ENCODE measurements around the gene C4BPA. TPM values are rescaled to one million over a fixed set of nuclear protein-coding genes. Genes with fewer than 3 reads are reported as not detected.

Gene C4BPA
- total RNA-seq, 1 donor from 2014 or later: not detected

DNA sequence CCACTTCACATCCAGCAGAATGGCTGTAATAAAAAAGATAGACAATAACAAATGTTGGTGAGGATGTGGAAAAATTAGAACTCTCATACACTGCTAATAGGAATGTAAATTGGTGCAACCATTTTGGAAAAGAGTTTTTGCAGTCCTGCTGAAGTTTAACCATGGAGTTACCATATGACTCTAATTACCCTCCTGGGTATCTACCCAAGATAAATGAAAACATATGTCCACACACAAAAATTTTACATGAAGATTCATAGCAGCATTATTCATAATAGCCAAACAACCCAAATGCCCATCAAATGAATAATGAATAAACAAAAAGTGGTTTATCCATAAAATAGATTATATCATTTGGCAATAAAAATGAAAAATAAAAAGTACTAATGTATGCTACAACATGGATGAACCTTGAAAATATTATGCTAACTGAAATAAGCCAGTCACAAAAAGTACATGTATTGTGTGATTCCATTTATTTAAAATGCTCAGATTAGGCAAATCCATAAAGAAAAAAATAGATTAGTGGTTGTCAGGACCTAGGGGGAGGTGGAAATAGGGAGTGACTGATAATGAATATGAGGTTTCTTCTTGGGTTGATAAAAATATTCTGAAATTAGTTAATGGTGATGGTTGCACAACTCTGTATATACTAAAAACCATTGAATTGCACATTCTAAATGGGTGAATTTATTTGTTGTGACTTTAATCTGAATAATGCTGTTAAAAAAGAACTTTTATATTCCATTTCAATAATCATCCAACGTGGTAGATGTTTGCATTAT, 26.4 kb downstream of the C4BPA start:
- Histone ChIP-seq H2AFZ (ENCODE audit: low read depth, low read length) (no peak overlapping the region), H3K4me2 (ENCODE audit: low read length) (no peak overlapping the region), H3K79me2 (ENCODE audit: insufficient read depth, low read length) (no peaks in the 10 kb centered on the region), H4K20me1 (ENCODE audit: insufficient read depth, low read length) (no peaks in the 10 kb centered on the region), H3K36me3 (ENCODE audit: insufficient read depth, low read length) (no peaks in the 10 kb centered on the region), H3K9me3 (ENCODE audit: insufficient read depth, low read depth, low read length) (no peaks in the 10 kb centered on the region), H3K27me3 (ENCODE audit: insufficient read depth, low read length) (no peaks in the 10 kb centered on the region), H3K4me3 (ENCODE audit: insufficient read depth, low read depth, low read length) (no peak overlapping the region), H3K27ac (ENCODE audit: low read depth, low read length) (no peak overlapping the region), H3K9ac (ENCODE audit: low read length) (no peak overlapping the region), H3K4me1 (ENCODE audit: insufficient read depth, low read length) (no peaks in the 10 kb centered on the region)
- TF ChIP-seq EZH2 (IDR thresholded peaks at IDR 0.05; ENCODE audit: insufficient read depth, low read length): no peak
- TF ChIP-seq, protein P1, sequence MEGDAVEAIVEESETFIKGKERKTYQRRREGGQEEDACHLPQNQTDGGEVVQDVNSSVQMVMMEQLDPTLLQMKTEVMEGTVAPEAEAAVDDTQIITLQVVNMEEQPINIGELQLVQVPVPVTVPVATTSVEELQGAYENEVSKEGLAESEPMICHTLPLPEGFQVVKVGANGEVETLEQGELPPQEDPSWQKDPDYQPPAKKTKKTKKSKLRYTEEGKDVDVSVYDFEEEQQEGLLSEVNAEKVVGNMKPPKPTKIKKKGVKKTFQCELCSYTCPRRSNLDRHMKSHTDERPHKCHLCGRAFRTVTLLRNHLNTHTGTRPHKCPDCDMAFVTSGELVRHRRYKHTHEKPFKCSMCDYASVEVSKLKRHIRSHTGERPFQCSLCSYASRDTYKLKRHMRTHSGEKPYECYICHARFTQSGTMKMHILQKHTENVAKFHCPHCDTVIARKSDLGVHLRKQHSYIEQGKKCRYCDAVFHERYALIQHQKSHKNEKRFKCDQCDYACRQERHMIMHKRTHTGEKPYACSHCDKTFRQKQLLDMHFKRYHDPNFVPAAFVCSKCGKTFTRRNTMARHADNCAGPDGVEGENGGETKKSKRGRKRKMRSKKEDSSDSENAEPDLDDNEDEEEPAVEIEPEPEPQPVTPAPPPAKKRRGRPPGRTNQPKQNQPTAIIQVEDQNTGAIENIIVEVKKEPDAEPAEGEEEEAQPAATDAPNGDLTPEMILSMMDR (IDR thresholded peaks at IDR 0.05; ENCODE audit: insufficient read depth, low read depth, low read length): no peak
- Mint-ChIP-seq H3K27ac (ENCODE audit: unreplicated experiment) (no peak overlapping the region), H3K4me1 (ENCODE audit: low read depth, unreplicated experiment) (no peaks in the 10 kb centered on the region), H3K9me3 (ENCODE audit: unreplicated experiment) (peaks cover 2% of the 10 kb centered on the region), H3K4me3 (ENCODE audit: unreplicated experiment) (no peak overlapping the region), H3K36me3 (ENCODE audit: low read depth, unreplicated experiment) (no peaks in the 10 kb centered on the region), H3K27me3 (ENCODE audit: low read depth, unreplicated experiment) (no peaks in the 10 kb centered on the region)
- DNase-seq (ENCODE audit: low read depth): no peak
- FAIRE-seq: no peak

- Mint-ChIP-seq H3K4me3 (ENCODE audit: unreplicated experiment) (no peak overlapping the region), H3K27me3 (ENCODE audit: low read depth, unreplicated experiment) (no peaks in the 10 kb centered on the region), H3K36me3 (ENCODE audit: low read depth, unreplicated experiment) (no peaks in the 10 kb centered on the region), H3K9me3 (ENCODE audit: unreplicated experiment) (peaks cover 2% of the 10 kb centered on the region), H3K4me1 (ENCODE audit: low read depth, unreplicated experiment) (no peaks in the 10 kb centered on the region), H3K27ac (ENCODE audit: unreplicated experiment) (no peak overlapping the region)
- Histone ChIP-seq H3K27me3 (ENCODE audit: insufficient read depth, low read length) (no peaks in the 10 kb centered on the region), H2AFZ (ENCODE audit: low read depth, low read length) (no peak overlapping the region), H3K9me3 (ENCODE audit: insufficient read depth, low read depth, low read length) (no peaks in the 10 kb centered on the region), H3K79me2 (ENCODE audit: insufficient read depth, low read length) (no peaks in the 10 kb centered on the region), H4K20me1 (ENCODE audit: insufficient read depth, low read length) (no peaks in the 10 kb centered on the region), H3K36me3 (ENCODE audit: insufficient read depth, low read length) (no peaks in the 10 kb centered on the region), H3K9ac (ENCODE audit: low read length) (no peak overlapping the region), H3K4me3 (ENCODE audit: insufficient read depth, low read depth, low read length) (no peak overlapping the region), H3K4me1 (ENCODE audit: insufficient read depth, low read length) (no peaks in the 10 kb centered on the region), H3K4me2 (ENCODE audit: low read length) (no peak overlapping the region), H3K27ac (ENCODE audit: low read depth, low read length) (no peak overlapping the region)
- FAIRE-seq (no peak), DNase-seq (ENCODE audit: low read depth) (no peak)
- TF ChIP-seq, protein P1 (IDR thresholded peaks at IDR 0.05; ENCODE audit: insufficient read depth, low read depth, low read length): no peak
- no peak for TF ChIP-seq EZH2 (IDR thresholded peaks at IDR 0.05; ENCODE audit: insufficient read depth, low read length)
Observed at GRCh38 chr1:207131163-207131562, 27.1 kb downstream of the C4BPA start.

- Histone ChIP-seq H3K79me2 (ENCODE audit: insufficient read depth, low read length) (no peaks in the 10 kb centered on the region), H3K4me1 (ENCODE audit: insufficient read depth, low read length) (no peaks in the 10 kb centered on the region), H4K20me1 (ENCODE audit: insufficient read depth, low read length) (no peaks in the 10 kb centered on the region), H2AFZ (ENCODE audit: low read depth, low read length) (no peak overlapping the region), H3K4me3 (ENCODE audit: insufficient read depth, low read depth, low read length) (no peak overlapping the region), H3K9me3 (ENCODE audit: insufficient read depth, low read depth, low read length) (no peaks in the 10 kb centered on the region), H3K27me3 (ENCODE audit: insufficient read depth, low read length) (no peaks in the 10 kb centered on the region), H3K36me3 (ENCODE audit: insufficient read depth, low read length) (no peaks in the 10 kb centered on the region), H3K27ac (ENCODE audit: low read depth, low read length) (no peak overlapping the region), H3K4me2 (ENCODE audit: low read length) (no peak overlapping the region), H3K9ac (ENCODE audit: low read length) (no peak overlapping the region)
- no peaks in the 10 kb centered on the region for H3K4me1 Mint-ChIP-seq (ENCODE audit: low read depth, unreplicated experiment)
- no peaks in the 10 kb centered on the region for H3K36me3 Mint-ChIP-seq (ENCODE audit: low read depth, unreplicated experiment)
- DNase-seq (ENCODE audit: low read depth) (no peak), FAIRE-seq (no peak)
- no peak for TF ChIP-seq EZH2 (IDR thresholded peaks at IDR 0.05; ENCODE audit: insufficient read depth, low read length)
- H3K9me3 Mint-ChIP-seq (ENCODE audit: unreplicated experiment): peaks cover 2% of the 10 kb centered on the region
- peaks cover 3% of the 10 kb centered on the region for H3K27me3 Mint-ChIP-seq (ENCODE audit: low read depth, unreplicated experiment)
- H3K27ac Mint-ChIP-seq (ENCODE audit: unreplicated experiment): no peak overlapping the region
- no peak overlapping the region for H3K4me3 Mint-ChIP-seq (ENCODE audit: unreplicated experiment)
Observed at GRCh38 chr1:207134581-207134980, 30.5 kb downstream of the C4BPA start.

All from astrocyte (in vitro differentiated cells and primary cell).